HepG2 (cell line): ENCODE results near the gene BIRC7. TPM values are rescaled to one million over a fixed set of nuclear protein-coding genes. Genes with fewer than 3 reads are reported as not detected.

ENCODE experiments used
- ATAC-seq: fragments of 200-7000 bp; cut with Tn5 transposase; 3 replicates; pipeline ENCODE4 v1.9.1; 2020; ENCODE audit warnings: mild to moderate bottlenecking, moderate library complexity
- BruUV-seq: library from RNA; stranded (reverse); fragments of 400-500 nt; replicated peaks from 2 replicates; lab custom pipeline; 2021; lab: Mats Ljungman, UMichigan
- CTCF ChIA-PET: fragments of 300-600 bp; formaldehyde crosslinking; extraction: SDS; loops from one replicate; lab custom pipeline; 2021; ENCODE audit warnings: low total read pairs, inconsistent platforms, low intra/inter-chr PET ratio; lab: Yijun Ruan, JAX
- POLR2A ChIA-PET: fragments of 350-600 bp; sonication (Branson Sonifier 250); formaldehyde crosslinking; loops from one replicate; lab custom pipeline; 2020; ENCODE audit warnings: antibody characterized with exemption, inconsistent platforms; lab: Yijun Ruan, JAX
- DNase-seq: peaks from one replicate; pipeline ENCODE4 v3.0.0-alpha.2; 2015; ENCODE audit warnings: low spot score
- FAIRE-seq: peaks from 3 replicates; lab custom pipeline; 2011; peaks lifted over from hg19 to GRCh38; lab: Jason Lieb, UNC
- H2AFZ ChIP-seq: one replicate; pipeline ENCODE4 v1.6.1; 2011; ENCODE audit warnings: low read length, inconsistent platforms
- H3K27ac ChIP-seq: fragments of 300-600 bp; 3 replicates; pipeline ENCODE4 v1.8.0; 2011; ENCODE audit warnings: mixed run types, mild to moderate bottlenecking, mixed read lengths, low read length, inconsistent platforms; ENCODE audit not compliant: insufficient read depth; ENCODE audit errors: extremely low read length
- H3K27me3 ChIP-seq, 2 experiments: fragments of 200-600 bp in 1 of 2; 2 replicates in 1 of 2; 3 replicates in 1 of 2; pipeline versions ENCODE4 v1.6.0 to v1.8.0; 2011; ENCODE audit warnings: low read length in 2 of 2, mild to moderate bottlenecking in 2 of 2, moderate library complexity in 2 of 2, inconsistent platforms in 1 of 2; ENCODE audit not compliant: insufficient read depth in 2 of 2, control insufficient read depth in 1 of 2
- H3K36me3 ChIP-seq, 2 experiments: fragments of 200-600 bp in 1 of 2; replicated peaks in 1 of 2; 2 replicates in 1 of 2; 3 replicates in 1 of 2; pipeline versions ENCODE4 v1.5.1 to v1.8.0; 2011; ENCODE audit warnings: low read length in 2 of 2, inconsistent platforms in 1 of 2; ENCODE audit not compliant: insufficient read depth in 2 of 2, control insufficient read depth in 1 of 2
- H3K4me1 ChIP-seq: 2 replicates; pipeline ENCODE4 v1.5.1; 2012; ENCODE audit warnings: low read length, inconsistent platforms; ENCODE audit not compliant: insufficient read depth
- H3K4me2 ChIP-seq: 2 replicates; pipeline ENCODE4 v1.6.0; 2011; ENCODE audit warnings: low read depth, low read length, inconsistent platforms
- H3K4me3 ChIP-seq, 3 experiments: fragments of 200-600 bp in 1 of 3; sonication (generic), shearing (Covaris generic) in 1 of 3; replicated peaks in 1 of 3; 2 replicates each; pipeline ENCODE4 v1.5.1; 2011 to 2016; ENCODE audit warnings: low read length in 3 of 3, inconsistent platforms in 2 of 3, low read depth in 2 of 3, mild to moderate bottlenecking in 2 of 3, control low read depth in 1 of 3, mixed read lengths in 1 of 3; ENCODE audit not compliant: insufficient read depth in 1 of 3
- H3K79me2 ChIP-seq: one replicate; pipeline ENCODE4 v1.6.1; 2011; ENCODE audit warnings: low read length, inconsistent platforms; ENCODE audit not compliant: insufficient read depth
- H3K9ac ChIP-seq: 2 replicates; pipeline ENCODE4 v1.6.0; 2011; ENCODE audit warnings: mild to moderate bottlenecking, low read depth, low read length, inconsistent platforms; ENCODE audit not compliant: insufficient read depth
- H3K9me3 ChIP-seq: 2 replicates; pipeline ENCODE4 v1.5.1; 2012; ENCODE audit warnings: mild to moderate bottlenecking, low read length
- H4K20me1 ChIP-seq: 2 replicates; pipeline ENCODE4 v1.6.0; 2011; ENCODE audit warnings: inconsistent platforms, mild to moderate bottlenecking, low read length, moderate library complexity; ENCODE audit not compliant: insufficient read depth
- HOXA3 ChIP-seq: sonication (generic); formaldehyde crosslinking; IDR thresholded peaks from 2 replicates; pipeline ENCODE4 v1.5.0; 2020; ENCODE audit warnings: missing genetic modification reagents
- ISX ChIP-seq: sonication (generic); formaldehyde crosslinking; conservative IDR thresholded peaks from 2 replicates; pipeline ENCODE4 v1.5.0; 2020; ENCODE audit warnings: missing genetic modification reagents
- KDM5A ChIP-seq: fragments of 200-600 bp; sonication (generic); IDR thresholded peaks from 2 replicates; pipeline ENCODE4 v1.7.0; 2018; ENCODE audit warnings: antibody characterized with exemption, mild to moderate bottlenecking, low read length, borderline replicate concordance
- MAZ ChIP-seq, 2 experiments: sonication (generic) in 1 of 2; formaldehyde crosslinking in 1 of 2; IDR thresholded peaks; 2 replicates each; pipeline versions ENCODE4 v1.5.0 to v1.6.1; 2012 to 2020; ENCODE audit warnings: low read depth in 2 of 2, mild to moderate bottlenecking in 2 of 2, borderline replicate concordance in 1 of 2, improper control_type of control experiment in 1 of 2, low read length in 1 of 2, missing genetic modification reagents in 1 of 2, moderate library complexity in 1 of 2
- MLLT10 ChIP-seq: sonication (generic); formaldehyde crosslinking; IDR thresholded peaks from 2 replicates; pipeline ENCODE4 v1.4.0; 2020; ENCODE audit warnings: missing genetic modification reagents
- ZEB1 ChIP-seq: IDR thresholded peaks from 2 replicates; pipeline ENCODE4 v1.6.1; 2012; ENCODE audit warnings: mild to moderate bottlenecking, low read depth, inconsistent platforms; ENCODE audit not compliant: insufficient replicate concordance
- ZFP37 ChIP-seq: sonication (generic); formaldehyde crosslinking; IDR thresholded peaks from 2 replicates; pipeline ENCODE4 v1.4.0; 2020; ENCODE audit warnings: missing genetic modification reagents, borderline replicate concordance
- ZNF180 ChIP-seq: sonication (generic); formaldehyde crosslinking; IDR thresholded peaks from 2 replicates; pipeline ENCODE4 v1.4.0; 2020; ENCODE audit warnings: low read depth, missing genetic modification reagents, borderline replicate concordance
- ZNF260 ChIP-seq: sonication (generic); formaldehyde crosslinking; IDR thresholded peaks from 2 replicates; pipeline ENCODE4 v1.4.0; 2020; ENCODE audit warnings: missing genetic modification reagents, low read depth, mild to moderate bottlenecking, borderline replicate concordance
- ZNF263 ChIP-seq: sonication (generic); formaldehyde crosslinking; IDR thresholded peaks from 2 replicates; pipeline ENCODE4 v1.4.0; 2020; ENCODE audit warnings: missing genetic modification reagents
- ZNF550 ChIP-seq: sonication (generic); formaldehyde crosslinking; IDR thresholded peaks from 2 replicates; pipeline ENCODE4 v1.4.0; 2020; ENCODE audit warnings: mild to moderate bottlenecking, missing genetic modification reagents, borderline replicate concordance
- ZNF567 ChIP-seq: sonication (generic); formaldehyde crosslinking; IDR thresholded peaks from 2 replicates; pipeline ENCODE4 v1.8.1; 2023; ENCODE audit warnings: mild to moderate bottlenecking, missing genetic modification reagents, borderline replicate concordance
- WGBS: methylation state at CpG from one replicate; pipeline ENCODE4 v1.1.6; 2017; ENCODE audit warnings: low lambda C conversion rate; 5-methylcytosine and 5-hydroxymethylcytosine counted together
- in situ Hi-C: cut with HindIII; loops from 2 replicates; pipeline ENCODE4 v1.10.0; 2017; ENCODE audit warnings: low pct_unique_long_range_greater_than_20kb; ENCODE audit not compliant: extremely low pct_ligation_motif_present
- intact Hi-C: fragments of 100-400 bp; cut with micrococcal nuclease; formaldehyde crosslinking; loops from one replicate; pipeline ENCODE4 v1.10.0; 2022; ENCODE audit not compliant: unreplicated experiment
- polyA plus RNA-seq, 8 experiments: library from polyadenylated mRNA; depleted of rRNA in 3 of 8; stranded (reverse) in 7 of 8; unstranded in 1 of 8; fragments of >200 nt; fragmentation: Illumina TruSeq in 4 of 8; extraction: Trizol in 4 of 8; gene quantifications; 2 replicates each; pipeline versions ENCODE4 v1.2.1 to v1.2.3, GENCODE V29; 2011 to 2016; ENCODE audit warnings: low read depth in 4 of 8, missing spikeins in 1 of 8, mixed read lengths in 1 of 8; ENCODE audit not compliant: insufficient read depth in 1 of 8
- total RNA-seq, 5 experiments: library from RNA; depleted of rRNA; stranded (reverse); fragments of >200 nt; fragmentation: Illumina TruSeq; extraction: Trizol; gene quantifications; 2 replicates each; pipeline ENCODE4 v1.2.3, GENCODE V29; 2016; ENCODE audit warnings: low read depth in 1 of 5
- TF ChIP-seq, protein P1 (sequence below): sonication (generic); formaldehyde crosslinking; conservative IDR thresholded peaks from 2 replicates; pipeline ENCODE4 v1.4.0; 2020; ENCODE audit warnings: missing genetic modification reagents
- TF ChIP-seq, protein P2 (sequence below): sonication (generic); formaldehyde crosslinking; IDR thresholded peaks from 2 replicates; pipeline ENCODE4 v1.4.0; 2020; ENCODE audit warnings: mild to moderate bottlenecking, missing genetic modification reagents
- TF ChIP-seq, protein P3 (sequence below): sonication (generic); formaldehyde crosslinking; IDR thresholded peaks from 2 replicates; pipeline ENCODE4 v1.8.1; 2023; ENCODE audit warnings: mild to moderate bottlenecking, missing genetic modification reagents

Gene BIRC7
- total and polyA plus RNA-seq, 2 of the 13 experiments (the other 11 are each of a cell fraction or from before 2014, with no cell fraction given) = 0.27 to 5.1 TPM

DNA sequence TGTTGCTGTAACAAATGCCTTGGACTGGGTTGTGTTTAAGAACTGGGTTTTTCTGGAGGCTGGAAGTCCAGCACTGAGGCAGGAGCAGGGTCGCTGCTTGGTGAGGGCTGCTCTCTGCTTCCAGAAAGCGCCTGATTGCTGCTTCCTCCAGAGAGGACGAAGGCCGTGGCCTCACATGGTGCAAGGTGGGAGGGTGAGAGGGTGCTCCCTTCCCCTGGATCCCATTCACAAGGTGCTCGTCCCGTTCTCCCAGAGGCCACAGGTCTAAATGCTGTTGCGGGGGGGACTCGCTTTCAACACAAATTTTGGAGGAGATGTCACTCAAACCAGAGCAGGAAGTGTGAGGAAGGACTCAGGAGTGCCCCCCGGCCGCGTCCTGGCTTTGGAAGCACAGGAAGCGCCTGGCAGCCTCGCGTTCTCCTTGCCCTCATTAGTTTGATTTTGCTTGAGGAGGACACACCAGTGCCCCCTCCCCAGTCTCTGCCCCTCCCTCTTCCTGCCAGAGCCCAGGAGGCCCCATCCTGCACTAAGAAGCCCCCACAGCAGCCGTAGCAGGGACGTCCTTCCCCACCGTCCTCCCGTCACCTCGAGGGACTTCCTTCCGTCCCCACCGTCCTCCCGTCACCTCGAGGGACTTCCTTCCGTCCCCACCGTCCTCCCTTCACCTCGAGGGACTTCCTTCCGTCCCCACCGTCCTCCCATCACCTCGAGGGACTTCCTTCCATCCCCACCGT lies 26.3 kb downstream of the BIRC7 start:
- ATAC-seq (peak; percentile 16), FAIRE-seq (no peak), DNase-seq (no peak)
- ChIA-PET CTCF (no interaction called here), POLR2A (no interaction called here)
- no peak overlapping the region for H2AFZ ChIP-seq
- no TSS peak for BruUV-seq
- intact Hi-C loops = loop anchor here (1.0 kb wide), 1 partner anchor 83 kb away; no protein-coding TSS in a partner anchor
- 46% methylated on average over 30 of the region's 30 CpGs for WGBS
- H3K4me1 ChIP-seq = peaks cover 32% of the 10 kb centered on the region
- H3K4me2 ChIP-seq = peak overlapping the region; percentile 68
- no peaks in the 10 kb centered on the region for H3K36me3 ChIP-seq
- in situ Hi-C loops = no loop called here
- no peaks in the 10 kb centered on the region for H3K9me3 ChIP-seq
- H3K79me2 ChIP-seq = no peaks in the 10 kb centered on the region
- peak overlapping the region in 1 of 3 experiments; percentile 49; a peak in 1 of 6 replicates for H3K4me3 ChIP-seq
- H3K9ac ChIP-seq = peak overlapping the region; percentile 7; the same call in 1 of the 2 replicates
- peaks cover 24 to 68% of the 10 kb centered on the region in 2 experiments for H3K27me3 ChIP-seq
- H4K20me1 ChIP-seq = peaks cover 2% of the 10 kb centered on the region; the same call in 1 of the 2 replicates
- H3K27ac ChIP-seq = no peak overlapping the region
- TF ChIP-seq, protein P1, sequence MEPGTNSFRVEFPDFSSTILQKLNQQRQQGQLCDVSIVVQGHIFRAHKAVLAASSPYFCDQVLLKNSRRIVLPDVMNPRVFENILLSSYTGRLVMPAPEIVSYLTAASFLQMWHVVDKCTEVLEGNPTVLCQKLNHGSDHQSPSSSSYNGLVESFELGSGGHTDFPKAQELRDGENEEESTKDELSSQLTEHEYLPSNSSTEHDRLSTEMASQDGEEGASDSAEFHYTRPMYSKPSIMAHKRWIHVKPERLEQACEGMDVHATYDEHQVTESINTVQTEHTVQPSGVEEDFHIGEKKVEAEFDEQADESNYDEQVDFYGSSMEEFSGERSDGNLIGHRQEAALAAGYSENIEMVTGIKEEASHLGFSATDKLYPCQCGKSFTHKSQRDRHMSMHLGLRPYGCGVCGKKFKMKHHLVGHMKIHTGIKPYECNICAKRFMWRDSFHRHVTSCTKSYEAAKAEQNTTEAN (CRISPR knock-in tag) = no peak
- no peak for TF ChIP-seq HOXA3 (CRISPR knock-in tag)
- no peak for TF ChIP-seq ZEB1
- TF ChIP-seq ISX = no peak
- TF ChIP-seq ZNF550 = 0 out of 2 replicates have a peak, but pooled peaks have one; percentile 34
- TF ChIP-seq ZNF263 = peak; percentile 91
- no peak for TF ChIP-seq KDM5A
- TF ChIP-seq ZFP37 (CRISPR knock-in tag) = no peak
- no peak for TF ChIP-seq ZNF260 (CRISPR knock-in tag)
- no peak for TF ChIP-seq MLLT10 (CRISPR knock-in tag)
- TF ChIP-seq, protein P2, sequence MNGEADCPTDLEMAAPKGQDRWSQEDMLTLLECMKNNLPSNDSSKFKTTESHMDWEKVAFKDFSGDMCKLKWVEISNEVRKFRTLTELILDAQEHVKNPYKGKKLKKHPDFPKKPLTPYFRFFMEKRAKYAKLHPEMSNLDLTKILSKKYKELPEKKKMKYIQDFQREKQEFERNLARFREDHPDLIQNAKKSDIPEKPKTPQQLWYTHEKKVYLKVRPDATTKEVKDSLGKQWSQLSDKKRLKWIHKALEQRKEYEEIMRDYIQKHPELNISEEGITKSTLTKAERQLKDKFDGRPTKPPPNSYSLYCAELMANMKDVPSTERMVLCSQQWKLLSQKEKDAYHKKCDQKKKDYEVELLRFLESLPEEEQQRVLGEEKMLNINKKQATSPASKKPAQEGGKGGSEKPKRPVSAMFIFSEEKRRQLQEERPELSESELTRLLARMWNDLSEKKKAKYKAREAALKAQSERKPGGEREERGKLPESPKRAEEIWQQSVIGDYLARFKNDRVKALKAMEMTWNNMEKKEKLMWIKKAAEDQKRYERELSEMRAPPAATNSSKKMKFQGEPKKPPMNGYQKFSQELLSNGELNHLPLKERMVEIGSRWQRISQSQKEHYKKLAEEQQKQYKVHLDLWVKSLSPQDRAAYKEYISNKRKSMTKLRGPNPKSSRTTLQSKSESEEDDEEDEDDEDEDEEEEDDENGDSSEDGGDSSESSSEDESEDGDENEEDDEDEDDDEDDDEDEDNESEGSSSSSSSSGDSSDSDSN (CRISPR knock-in tag) = peak; percentile 32; the same call in 1 of the 2 replicates
- TF ChIP-seq MAZ (IDR thresholded peaks at IDR 0.05; ENCODE audit: borderline replicate concordance, low read depth, low read length) = no peak
- TF ChIP-seq MAZ (CRISPR knock-in tag; IDR thresholded peaks at IDR 0.05; ENCODE audit: low read depth) = 0 out of 2 replicates have a peak, but pooled peaks have one; percentile 15
- TF ChIP-seq ZNF567 (CRISPR knock-in tag) = no peak
- TF ChIP-seq, protein P3, sequence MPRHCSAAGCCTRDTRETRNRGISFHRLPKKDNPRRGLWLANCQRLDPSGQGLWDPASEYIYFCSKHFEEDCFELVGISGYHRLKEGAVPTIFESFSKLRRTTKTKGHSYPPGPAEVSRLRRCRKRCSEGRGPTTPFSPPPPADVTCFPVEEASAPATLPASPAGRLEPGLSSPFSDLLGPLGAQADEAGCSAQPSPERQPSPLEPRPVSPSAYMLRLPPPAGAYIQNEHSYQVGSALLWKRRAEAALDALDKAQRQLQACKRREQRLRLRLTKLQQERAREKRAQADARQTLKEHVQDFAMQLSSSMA (CRISPR knock-in tag) = no peak
- TF ChIP-seq ZNF180 (CRISPR knock-in tag) = no peak
